Effector memory CD4-positive, alpha-beta T cell (primary cell): Measurements from ENCODE around the gene PRUNE1.
A peak's percentile ranks its signal among the peaks of the same experiment; 100 is the strongest.

ENCODE experiments used
- DNase-seq, 3 donors: peaks; one replicate each; pipeline ENCODE4 v3.0.0-alpha.2; 2020
- H3K27ac ChIP-seq: 2 replicates; pipeline ENCODE4 v1.7.0; 2013; ENCODE audit warnings: mild to moderate bottlenecking, low read length, moderate library complexity; ENCODE audit not compliant: insufficient read depth, poor library complexity, severe bottlenecking
- H3K27me3 ChIP-seq: replicated peaks from 2 replicates; pipeline ENCODE4 v1.7.0; 2013; ENCODE audit warnings: mild to moderate bottlenecking, low read length; ENCODE audit not compliant: insufficient read depth, control insufficient read depth, poor library complexity, severe bottlenecking
- H3K36me3 ChIP-seq: 2 replicates; pipeline ENCODE4 v1.7.0; 2013; ENCODE audit warnings: mild to moderate bottlenecking, low read length, moderate library complexity; ENCODE audit not compliant: control insufficient read depth, insufficient read depth
- H3K4me1 ChIP-seq: 2 replicates; pipeline ENCODE4 v1.7.0; 2013; ENCODE audit warnings: low read length, mild to moderate bottlenecking; ENCODE audit not compliant: control insufficient read depth, insufficient read depth, poor library complexity, severe bottlenecking
- H3K4me3 ChIP-seq: 2 replicates; pipeline ENCODE4 v1.7.0; 2013; ENCODE audit warnings: low read length, low read depth, mild to moderate bottlenecking; ENCODE audit not compliant: insufficient read depth, poor library complexity, severe bottlenecking
- H3K9me3 ChIP-seq: 2 replicates; pipeline ENCODE4 v1.7.0; 2013; ENCODE audit warnings: mild to moderate bottlenecking, low read length, moderate library complexity; ENCODE audit not compliant: control insufficient read depth

Gene PRUNE1

DNA sequence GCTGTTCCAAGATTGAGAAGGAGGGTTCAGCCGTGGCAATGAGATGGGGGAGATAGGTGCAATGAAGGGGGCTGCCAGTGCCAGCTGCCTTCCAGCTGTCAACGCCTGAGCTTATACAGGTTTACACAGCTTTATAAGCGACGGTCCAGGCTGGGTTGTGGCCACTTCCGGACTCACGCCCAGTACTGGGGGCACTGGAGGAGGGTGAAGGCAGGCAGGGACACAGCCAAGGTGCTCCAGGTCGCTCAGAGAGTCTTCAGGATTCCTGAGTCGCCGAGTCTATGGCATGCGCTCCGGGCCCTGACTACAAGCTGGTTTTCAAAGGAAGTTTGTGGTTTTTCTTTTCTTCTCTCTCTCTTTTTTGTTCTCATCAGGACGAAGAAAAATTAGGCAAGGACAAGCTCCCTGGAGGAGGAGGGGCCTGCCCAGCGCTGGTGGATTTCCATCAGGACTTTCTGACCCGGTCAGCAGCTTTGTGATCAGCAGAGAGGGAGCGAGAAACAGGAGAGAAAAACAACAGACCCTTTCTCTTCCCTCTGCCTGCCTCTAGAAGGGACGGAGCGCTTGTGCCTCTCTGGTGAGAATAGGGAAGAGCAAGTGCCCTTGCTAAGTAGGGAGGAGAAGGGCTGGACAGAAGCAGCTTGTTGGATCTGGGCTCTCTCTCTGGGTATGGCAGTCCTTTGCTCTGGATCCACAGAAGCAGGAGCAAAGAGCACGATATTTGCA is 1.8 kb upstream of the PRUNE1 start, which contains the start of gene MINDY1:
TSS of gene MINDY1 (minus strand) at position 576 of the 726 bp plus-strand sequence. CDS start 4,285 bp downstream, outside the sequence.
- Histone ChIP-seq H3K36me3 (peaks cover 4% of the 10 kb centered on the region), H3K27ac (peak within 1 kb of the TSS; percentile 94), H3K9me3 (no peaks in the 10 kb centered on the region), H3K27me3 (no peaks in the 10 kb centered on the region), H3K4me1 (peaks cover 50% of the 10 kb centered on the region), H3K4me3 (peak within 1 kb of the TSS; percentile 67)
- DNase-seq, result peak in 2 of 3 donors; percentile 5 to 8

GRCh38 chr1:151007853-151008243 is 401 bp upstream of the PRUNE1 start:
- Histone ChIP-seq H3K4me1 (peaks cover 41% of the 10 kb centered on the region), H3K27ac (peak overlapping the region; percentile 94)

DNA sequence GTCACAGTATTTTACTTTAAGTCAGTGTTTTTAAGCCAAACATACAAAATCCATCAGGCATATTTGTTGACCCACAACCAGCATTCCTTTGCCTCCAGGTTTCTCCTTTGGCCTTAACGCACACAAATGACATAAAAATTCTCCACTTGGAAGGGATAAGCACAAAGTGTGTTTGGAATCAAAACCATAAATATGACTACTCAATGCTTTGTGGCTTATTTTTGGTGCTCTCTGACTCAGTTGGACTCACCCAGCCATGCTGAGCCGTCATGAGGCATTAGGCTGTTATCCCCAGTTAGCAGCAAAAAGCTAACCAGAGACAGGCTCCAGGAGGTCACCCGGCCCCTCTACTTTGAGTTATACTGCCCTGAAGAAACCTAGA is 948 bp downstream of the PRUNE1 start:
- H3K36me3 ChIP-seq, result no peaks in the 10 kb centered on the region
- no peak for DNase-seq
- H3K4me1 ChIP-seq, result peaks cover 27% of the 10 kb centered on the region
- H3K27me3 ChIP-seq, result no peaks in the 10 kb centered on the region
- peak overlapping the region; percentile 80 for H3K4me3 ChIP-seq
- peak overlapping the region; percentile 94 for H3K27ac ChIP-seq
- H3K9me3 ChIP-seq, result no peaks in the 10 kb centered on the region

More at GRCh38 chr1:151007853-151008243, 401 bp upstream of the PRUNE1 start:
- H3K27me3 ChIP-seq, result no peaks in the 10 kb centered on the region
- DNase-seq, result no peak
- H3K4me3 ChIP-seq, result peak overlapping the region; percentile 67
- H3K36me3 ChIP-seq, result no peaks in the 10 kb centered on the region
- H3K9me3 ChIP-seq, result no peaks in the 10 kb centered on the region

GRCh38 chr1:151009674-151010345 is 1.6 kb downstream of the PRUNE1 start:
- H3K27me3 ChIP-seq, result no peaks in the 10 kb centered on the region
- H3K4me3 ChIP-seq, result no peak overlapping the region
- H3K36me3 ChIP-seq, result no peaks in the 10 kb centered on the region
- H3K9me3 ChIP-seq, result no peaks in the 10 kb centered on the region
- no peak overlapping the region for H3K27ac ChIP-seq
- DNase-seq, result no peak
- H3K4me1 ChIP-seq, result peaks cover 25% of the 10 kb centered on the region

- Histone ChIP-seq H3K27ac (no peak overlapping the region), H3K4me1 (peaks cover 25% of the 10 kb centered on the region), H3K4me3 (no peak overlapping the region)
Observed at GRCh38 chr1:151010346-151010726, 2.1 kb downstream of the PRUNE1 start.

DNA sequence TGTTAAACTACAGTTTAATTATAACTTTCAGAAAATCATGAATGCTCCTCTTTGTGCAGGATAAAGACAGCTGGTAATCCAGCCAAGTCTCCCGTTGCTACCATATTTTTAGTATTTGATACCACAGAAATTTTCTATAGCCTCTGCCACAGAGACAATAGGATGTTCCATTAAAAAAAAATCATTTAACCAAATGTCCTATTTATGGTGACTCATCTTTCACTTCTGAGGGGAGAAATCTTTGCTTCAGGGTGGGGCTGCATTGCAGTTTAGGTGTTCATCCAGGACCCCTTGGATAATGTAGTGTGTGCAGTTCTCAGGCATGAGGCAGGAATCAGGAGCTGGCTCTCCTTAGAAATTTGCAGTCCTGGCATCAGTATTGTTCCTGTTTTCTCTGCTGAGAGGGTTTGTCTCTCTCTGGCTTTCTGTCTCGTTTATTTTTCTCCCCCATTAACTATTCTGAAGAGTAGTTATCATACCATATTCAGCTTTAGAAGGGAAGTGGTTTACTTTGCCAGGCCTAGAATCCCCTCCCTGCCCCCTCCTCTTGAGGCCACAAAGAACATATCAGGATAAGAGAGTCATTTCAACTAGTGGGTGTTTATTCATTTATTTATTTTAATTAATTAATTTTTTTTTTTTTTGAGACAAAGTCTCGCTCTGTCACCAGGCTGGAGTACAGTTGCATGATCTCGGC is 3.1 kb downstream of the PRUNE1 start:
- DNase-seq, result no peak
- Histone ChIP-seq H3K27ac (no peak overlapping the region), H3K4me1 (peaks cover 25% of the 10 kb centered on the region), H3K4me3 (no peak overlapping the region), H3K9me3 (no peaks in the 10 kb centered on the region), H3K36me3 (no peaks in the 10 kb centered on the region), H3K27me3 (no peaks in the 10 kb centered on the region)

More at GRCh38 chr1:151010346-151010726, 2.1 kb downstream of the PRUNE1 start:
- DNase-seq, result no peak
- Histone ChIP-seq H3K36me3 (no peaks in the 10 kb centered on the region), H3K27me3 (no peaks in the 10 kb centered on the region), H3K9me3 (no peaks in the 10 kb centered on the region)

GRCh38 chr1:151012684-151013471 is 4.6 kb downstream of the PRUNE1 start:
- Histone ChIP-seq H3K4me1 (peaks cover 11% of the 10 kb centered on the region), H3K36me3 (no peaks in the 10 kb centered on the region), H3K27me3 (no peaks in the 10 kb centered on the region), H3K9me3 (no peaks in the 10 kb centered on the region), H3K4me3 (no peak overlapping the region), H3K27ac (no peak overlapping the region)
- DNase-seq, result no peak

GRCh38 chr1:151013518-151013917 is 5.3 kb downstream of the PRUNE1 start:
- Histone ChIP-seq H3K36me3 (no peaks in the 10 kb centered on the region), H3K4me3 (no peak overlapping the region), H3K27me3 (no peaks in the 10 kb centered on the region), H3K27ac (no peak overlapping the region), H3K4me1 (peaks cover 11% of the 10 kb centered on the region), H3K9me3 (no peaks in the 10 kb centered on the region)
- DNase-seq, result no peak

DNA sequence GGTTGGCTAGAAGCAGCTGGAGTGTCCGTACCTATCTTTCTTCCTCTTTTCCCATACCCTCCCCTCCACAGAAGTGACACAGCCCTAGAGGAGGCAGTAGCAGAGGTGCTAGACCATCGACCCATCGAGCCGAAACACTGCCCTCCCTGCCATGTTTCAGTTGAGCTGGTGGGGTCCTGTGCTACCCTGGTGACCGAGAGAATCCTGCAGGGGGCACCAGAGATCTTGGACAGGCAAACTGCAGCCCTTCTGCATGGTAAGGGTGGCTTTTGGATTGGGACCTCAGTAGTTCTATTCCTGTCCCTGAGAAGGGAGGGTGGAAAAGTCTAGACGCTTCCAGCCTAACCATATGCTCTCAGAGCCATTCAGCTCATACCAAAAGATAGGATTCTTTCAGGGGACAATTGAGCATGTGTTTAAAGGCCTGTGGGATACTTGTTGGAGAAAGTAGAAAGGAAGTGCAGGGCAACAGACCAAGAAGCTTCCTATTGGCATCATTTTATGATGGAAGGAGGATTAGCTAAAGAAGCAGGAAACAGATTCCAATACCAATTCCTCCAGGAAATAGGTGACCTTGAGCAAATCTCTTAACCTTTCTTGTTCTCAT is 16.4 kb downstream of the PRUNE1 start:
- H3K4me1 ChIP-seq, result peaks cover 3% of the 10 kb centered on the region
- no peaks in the 10 kb centered on the region for H3K27me3 ChIP-seq
- no peak overlapping the region for H3K27ac ChIP-seq
- H3K9me3 ChIP-seq, result no peaks in the 10 kb centered on the region
- H3K36me3 ChIP-seq, result peaks cover 36% of the 10 kb centered on the region
- H3K4me3 ChIP-seq, result no peak overlapping the region
- DNase-seq, result peak; percentile 68 to 75 (median 71)
